CD4-positive, alpha-beta T cell treated with Interleukin-2 at 100 ng/mL for 4 hours (primary cell): Measurements from ENCODE around the gene ANGPTL2.

ENCODE experiments used
- DNase-seq: peaks from one replicate; pipeline ENCODE4 v3.0.0-alpha.2; 2020; ENCODE audit warnings: low spot score

ANGPTL2 gene

DNA sequence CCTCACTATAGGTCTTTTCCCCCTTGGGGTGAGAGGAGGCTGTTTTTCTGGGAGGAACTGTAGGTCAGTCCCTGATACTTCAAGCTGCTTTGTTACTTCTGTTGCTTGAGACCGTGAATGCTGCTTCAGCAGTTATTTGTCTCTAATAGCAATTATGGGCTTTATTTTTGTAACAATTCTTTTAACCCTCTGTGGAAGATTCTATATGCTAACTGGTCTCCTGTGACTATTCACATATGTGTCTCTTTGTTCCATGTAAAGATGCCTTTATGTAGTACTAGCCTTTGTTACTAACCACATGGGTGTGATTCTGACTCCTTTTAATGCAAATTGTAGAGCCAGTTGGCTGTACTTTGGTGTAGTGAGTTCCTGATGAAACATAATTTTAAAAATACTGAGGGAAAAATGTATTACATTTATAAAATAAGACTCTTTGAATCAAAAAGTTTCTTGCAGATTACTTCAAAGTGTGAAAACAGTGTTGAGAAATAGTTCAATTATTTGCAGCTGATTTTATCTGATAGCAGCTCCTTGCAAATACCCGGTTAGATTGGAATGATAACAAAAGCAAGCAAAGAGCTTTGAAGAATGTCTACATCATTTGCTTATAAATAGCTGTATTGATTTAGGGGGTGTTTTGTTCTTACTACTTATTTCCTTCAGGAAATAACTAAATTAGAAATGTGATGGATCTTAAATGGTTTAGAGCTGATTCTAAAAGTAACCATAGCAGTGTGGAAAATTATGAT, 46.6 kb downstream of the ANGPTL2 start:
- DNase-seq = no peak

DNA sequence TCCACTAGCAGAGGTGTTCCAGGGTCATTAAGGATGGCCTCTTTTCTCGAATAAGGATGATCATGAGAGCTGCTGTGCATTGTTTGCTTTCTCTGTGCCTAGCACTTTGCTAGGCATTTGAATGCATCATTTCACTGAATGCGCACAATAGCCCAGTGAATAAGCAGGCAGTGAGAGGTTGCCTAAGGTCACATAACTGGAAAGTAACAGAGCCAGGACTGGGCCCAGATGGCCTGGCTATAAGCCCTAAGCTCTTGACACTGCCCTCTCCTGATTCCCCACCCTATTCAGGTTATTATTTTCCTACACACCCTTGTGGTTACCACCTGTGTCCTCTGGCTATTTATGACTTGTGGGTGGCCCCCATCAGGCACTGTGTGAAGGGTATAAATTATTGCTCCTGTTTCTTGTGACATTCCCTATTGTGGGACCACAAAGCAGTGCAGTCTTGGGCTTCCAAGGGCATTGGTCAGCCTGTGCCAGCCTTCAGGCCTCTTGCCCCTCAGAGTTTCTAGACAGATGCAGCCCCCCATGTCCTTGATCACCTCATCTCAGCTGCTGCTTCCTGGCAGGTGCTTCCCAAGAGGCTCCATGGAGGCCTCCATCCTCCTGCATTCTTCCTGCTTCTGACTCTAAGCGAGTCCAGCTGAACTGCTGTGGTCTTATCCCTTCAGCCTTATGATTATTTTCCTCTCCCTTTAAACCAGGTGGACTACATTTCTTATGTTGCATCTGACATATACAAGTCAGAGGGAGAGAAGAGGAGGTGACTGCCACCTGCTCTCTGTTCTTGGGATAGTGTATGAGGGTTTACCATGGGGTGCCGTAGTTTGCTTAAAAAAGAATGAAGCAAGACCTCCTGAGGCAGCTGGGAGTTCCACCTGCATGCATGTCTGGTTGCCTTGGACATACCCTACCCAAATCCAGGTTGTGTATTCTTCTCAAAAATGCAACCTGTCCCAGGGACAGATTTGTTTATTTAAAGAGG, 47.6 kb downstream of the ANGPTL2 start:
- no peak for DNase-seq

DNA sequence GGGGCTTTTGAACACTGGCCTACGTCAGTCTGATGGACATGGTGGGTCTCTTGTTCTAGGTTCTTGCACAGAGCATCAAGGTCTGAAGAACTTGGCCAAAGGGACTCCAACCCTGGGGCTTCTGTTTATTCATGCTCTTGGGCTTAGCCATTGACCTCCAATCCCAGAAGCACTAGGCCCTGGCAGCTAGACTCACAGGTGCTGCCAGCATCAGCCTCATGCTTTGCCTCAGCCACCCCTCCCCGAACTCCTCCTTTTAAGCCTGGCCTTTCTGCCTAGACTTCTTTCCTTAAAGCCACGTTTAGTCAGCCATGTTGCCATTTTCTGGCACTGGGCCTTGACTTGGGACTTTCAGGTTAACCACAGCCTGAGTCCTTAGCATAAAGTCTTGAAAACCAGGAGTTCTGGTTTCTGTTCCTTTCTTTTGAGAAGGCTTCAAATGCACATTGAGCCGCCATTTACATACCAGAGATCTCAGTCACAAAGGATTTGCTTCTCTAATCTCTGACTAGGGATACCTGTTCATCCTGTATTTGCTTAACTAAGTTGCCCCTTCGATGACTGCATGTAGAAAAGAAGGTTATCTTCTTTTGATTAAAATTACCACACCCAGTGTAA, 54.7 kb downstream of the ANGPTL2 start:
- DNase-seq = no peak

DNA sequence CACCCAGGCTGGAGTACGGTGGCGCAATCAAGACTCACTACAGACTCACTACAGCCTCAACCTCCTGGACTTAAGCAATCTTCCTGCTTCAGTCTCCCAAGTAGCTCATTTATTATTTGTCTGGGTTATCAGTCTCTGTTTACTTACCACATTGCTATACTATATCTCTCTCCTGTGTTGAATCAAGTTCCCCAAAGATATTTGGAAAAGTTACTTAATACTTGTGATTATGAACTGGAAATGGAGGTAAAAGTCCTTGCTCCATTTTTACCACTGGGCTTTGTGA, 55.6 kb downstream of the ANGPTL2 start:
- DNase-seq = no peak

DNA sequence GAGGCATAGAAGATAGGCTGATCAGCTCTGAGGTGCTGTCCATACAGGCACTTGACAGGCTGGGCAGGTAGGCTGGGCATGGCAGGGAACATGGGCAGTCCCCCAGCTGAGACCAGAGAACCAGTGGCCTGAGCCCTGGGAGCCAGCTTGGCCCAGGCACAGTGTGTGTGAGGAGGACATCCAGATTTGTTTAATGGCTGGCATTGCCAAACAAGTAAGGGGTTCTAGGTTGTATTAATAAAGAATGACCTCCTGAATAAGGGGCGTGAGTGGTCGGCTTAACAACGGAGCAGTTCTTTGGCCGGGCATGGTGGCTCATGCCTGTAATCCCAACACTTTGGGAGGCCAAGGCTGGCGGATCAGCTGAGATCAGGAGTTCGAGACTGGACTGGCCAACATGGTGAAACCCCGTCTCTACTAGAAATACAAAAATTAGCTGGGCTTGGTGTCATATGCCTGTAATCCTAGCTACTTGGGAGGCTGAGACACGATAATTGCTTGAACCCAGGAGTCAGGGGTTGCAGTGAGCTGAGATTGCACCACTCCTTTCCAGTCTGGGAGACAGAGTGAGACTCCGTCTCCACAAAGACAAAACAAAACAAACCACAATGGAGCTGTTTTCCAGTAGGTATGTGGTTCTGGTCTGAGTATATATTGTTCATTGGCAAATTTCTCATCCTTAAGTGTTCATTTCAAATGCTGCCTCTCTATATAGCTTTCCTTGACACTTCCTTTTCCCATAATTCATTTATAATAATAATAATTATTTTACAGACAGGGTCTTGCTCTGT, 56.2 kb downstream of the ANGPTL2 start:
- no peak for DNase-seq

DNA sequence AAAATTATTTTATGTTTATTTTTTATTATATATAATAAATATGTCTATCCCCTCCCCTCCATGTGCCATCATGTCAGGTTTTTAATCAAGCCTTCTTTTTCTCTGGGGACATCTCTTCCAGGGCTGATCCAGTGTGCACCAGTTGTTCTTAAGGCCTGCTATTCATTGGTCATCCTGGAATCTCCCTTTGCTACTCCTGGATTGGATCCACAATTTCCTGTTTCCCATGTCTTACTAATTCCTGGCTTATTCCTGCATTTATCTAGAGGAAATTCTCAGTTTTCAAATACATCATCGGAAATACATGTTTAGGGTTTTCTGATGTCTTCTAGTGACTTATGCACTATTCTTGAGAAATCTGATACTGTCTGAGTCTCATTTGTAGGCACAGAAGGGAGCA, 56.8 kb downstream of the ANGPTL2 start:
- no peak for DNase-seq

DNA sequence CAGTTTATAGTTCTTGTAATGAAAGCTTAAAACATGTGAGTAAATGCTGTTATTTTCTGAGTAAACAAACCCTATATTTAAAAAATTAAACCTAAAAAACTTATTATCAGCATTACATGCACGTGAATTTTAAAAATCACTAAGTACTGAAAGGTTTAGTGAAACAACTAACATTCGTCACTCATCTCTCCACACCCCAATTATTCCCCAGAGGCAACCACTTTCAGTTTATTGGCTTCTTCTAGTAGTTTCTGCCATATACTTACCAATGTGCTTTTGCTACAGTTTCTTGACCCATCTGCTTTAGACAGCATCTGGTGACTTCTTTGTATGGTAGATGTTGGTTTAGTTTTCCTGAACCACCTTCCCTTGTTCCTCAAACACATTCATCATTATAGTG, 58.1 kb downstream of the ANGPTL2 start:
- DNase-seq = no peak

DNA sequence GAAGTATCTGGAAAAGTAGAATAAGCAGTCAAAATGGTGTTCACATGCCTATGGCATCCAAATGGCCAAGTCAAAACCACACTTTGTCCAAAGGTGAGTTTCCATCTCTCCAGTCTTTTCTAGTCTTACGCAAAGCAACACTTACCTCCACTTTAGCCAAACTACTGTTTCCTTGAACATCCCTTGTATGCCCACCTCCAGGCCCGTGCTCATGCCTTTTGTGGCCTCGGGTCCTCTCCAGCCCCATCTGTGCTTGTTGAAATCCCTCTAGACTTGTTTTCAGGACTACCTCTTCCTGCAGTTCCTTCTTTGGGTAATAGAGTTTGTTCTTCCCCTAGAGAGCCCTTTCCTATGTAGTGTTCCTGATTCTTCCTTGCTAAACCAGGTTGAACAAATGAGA, 61.0 kb downstream of the ANGPTL2 start:
- DNase-seq = no peak

DNA sequence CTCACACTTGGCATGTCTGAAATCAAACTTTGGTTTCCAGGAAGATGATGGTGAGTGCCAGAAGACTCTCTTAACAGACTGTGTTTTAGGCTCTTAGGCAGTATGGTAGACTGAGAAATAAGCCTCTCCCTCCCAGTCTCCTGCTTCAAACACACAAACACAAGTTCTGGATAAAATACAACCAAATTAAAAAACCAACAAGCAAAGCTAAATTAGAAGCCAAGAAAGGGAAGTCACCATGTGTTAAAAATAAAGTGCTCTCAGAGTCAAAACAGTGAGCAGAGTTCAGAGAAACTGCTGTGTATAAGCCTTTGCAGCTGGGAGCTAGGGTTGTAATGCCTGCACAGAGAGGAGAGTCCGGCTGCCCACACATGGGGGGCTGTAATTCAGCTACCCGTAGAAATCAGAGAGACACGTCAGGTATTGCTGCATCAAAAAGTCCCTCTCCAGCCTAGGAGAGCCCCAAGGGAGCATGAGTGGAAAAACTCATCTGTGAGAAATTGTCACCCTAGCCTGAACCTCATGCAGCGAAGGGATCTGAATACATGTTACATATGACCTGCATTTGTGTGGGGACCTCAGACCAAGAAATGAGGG, 62.6 kb downstream of the ANGPTL2 start:
- DNase-seq = no peak

DNA sequence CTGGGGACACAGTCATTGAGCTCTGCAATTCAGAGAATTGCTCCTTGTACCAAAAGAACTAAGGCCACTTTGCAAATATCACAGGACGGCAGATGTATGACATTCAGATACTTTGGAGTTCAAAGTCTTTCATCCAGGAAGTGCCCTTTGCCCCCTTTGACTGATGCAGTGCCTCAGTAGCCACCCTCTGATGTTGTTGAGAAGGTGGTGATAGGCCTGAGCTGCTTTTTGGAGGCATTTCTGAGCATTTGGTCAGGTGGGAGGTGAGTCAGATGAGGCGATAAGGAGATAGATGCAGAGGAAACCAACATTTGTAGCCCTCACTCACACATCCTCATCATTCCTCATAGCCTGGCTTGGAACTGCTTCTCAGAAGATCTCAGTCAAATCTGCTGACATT, 63.4 kb downstream of the ANGPTL2 start:
- DNase-seq = no peak

DNA sequence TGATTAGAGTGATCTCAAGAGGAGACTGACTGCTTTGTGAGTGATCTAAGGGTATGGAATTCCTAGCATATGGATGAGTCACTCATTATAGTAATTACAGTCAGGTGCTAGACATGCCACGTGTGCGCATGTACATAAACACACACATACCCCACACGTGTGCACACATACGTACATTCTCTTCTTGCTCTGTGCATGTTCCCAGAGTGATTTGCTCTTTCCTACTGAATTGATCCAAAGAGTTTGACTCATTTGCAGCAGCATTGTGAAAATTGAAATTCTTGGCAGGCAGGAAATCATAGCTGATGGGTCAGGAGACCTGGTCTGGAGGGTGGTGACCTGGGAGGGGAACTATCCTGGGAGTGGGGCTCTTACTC, 63.8 kb downstream of the ANGPTL2 start:
- DNase-seq = no peak

DNA sequence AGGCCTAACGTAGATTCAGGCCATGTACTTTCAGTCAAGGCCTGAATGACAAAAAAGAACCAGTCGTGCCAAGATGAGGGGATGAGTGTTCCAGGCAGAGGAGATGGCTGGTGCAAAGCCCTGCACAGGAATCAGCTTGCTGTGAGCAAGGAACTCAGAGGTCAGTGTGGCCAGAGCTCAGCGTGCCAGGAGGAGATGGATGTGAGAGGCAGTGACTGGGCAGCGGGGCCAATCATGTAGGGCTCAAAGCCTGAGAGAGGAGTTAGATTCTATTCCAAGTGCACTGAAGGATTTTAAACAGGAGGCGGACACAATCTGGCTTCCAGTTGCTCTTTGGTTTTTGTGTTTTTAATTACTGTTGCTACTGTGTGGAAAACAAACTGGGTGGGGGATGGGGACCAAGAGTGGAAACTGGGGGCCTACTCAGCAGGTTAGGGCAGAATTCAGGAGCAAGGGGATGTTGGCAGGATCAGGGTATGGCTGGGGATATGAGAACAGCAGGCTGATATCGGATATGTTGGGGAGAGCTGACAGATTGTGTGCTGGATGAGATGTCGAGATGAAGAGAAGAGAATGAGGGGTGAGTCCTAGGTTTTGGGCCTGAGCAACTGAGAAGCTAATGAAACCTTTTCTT, 64.3 kb downstream of the ANGPTL2 start:
- no peak for DNase-seq

DNA sequence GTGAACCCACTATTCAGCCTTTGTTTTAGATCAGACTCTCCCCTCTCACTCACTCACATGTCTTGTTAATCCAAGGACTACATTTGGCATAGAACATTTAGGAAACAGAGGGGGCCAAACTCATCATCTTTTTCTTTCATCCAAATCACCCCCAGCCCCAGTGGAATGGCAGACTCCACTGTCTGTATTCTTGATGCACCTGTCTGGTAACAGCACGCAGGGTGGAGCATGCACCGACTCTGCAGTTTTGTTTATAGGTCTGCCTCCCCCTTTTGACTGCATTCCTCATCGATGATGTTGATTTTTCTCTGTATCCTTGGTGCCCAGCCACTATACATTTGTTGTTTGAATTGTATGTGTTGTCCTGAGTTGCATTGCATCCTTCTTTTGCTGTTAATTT, 66.0 kb downstream of the ANGPTL2 start:
- no peak for DNase-seq

DNA sequence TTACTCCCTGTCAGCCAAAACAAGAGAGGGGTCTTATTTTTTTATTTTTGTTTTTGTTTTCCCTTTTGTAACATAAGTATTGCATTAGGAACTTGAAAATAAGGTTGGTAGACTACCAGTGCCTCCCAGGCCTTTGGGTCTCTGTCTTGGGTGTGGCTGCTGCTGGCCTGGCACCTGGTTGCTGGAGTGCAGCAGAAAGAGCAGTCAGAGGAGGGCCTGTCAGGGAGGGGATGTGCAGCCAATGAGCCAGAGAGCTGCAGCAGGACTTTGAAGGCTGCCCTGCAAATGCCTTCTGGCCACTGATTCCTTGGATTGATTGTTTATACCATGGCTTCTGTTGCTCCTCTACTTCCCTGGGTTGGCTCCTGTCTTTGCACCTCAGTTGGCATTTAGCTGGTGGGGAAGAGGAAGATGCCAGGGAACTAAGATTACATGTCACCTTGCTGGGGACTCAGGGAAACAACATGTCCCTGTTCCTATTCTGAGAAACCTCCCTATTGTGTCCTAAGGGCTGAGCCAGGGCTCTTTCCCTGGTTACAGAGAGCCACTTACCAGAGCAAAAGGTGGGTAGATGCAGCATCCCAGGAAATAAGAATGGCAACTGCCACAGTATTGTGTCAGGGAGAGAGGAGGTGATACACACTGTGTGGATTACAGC, 66.6 kb downstream of the ANGPTL2 start:
- no peak for DNase-seq

DNA sequence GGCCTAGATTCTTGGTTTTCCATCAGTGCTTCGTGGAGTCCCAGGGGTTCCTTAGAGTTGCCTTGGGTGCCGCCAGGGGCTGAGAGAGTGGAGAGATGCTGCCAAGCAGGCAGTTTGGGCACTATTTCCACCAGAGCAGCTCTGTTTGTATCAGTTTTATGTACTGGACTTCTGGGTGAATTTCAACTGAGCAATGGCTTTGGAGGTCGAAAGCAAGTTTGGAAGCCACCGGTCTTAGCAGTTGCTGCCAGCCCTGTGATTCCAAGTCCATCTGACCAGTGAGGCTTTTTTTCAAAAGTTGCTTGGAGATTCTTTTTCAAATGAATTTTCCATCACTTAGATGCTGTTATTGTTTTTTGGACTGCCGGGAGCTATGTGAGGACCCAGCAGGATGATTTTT, 68.5 kb downstream of the ANGPTL2 start:
- DNase-seq = no peak

DNA sequence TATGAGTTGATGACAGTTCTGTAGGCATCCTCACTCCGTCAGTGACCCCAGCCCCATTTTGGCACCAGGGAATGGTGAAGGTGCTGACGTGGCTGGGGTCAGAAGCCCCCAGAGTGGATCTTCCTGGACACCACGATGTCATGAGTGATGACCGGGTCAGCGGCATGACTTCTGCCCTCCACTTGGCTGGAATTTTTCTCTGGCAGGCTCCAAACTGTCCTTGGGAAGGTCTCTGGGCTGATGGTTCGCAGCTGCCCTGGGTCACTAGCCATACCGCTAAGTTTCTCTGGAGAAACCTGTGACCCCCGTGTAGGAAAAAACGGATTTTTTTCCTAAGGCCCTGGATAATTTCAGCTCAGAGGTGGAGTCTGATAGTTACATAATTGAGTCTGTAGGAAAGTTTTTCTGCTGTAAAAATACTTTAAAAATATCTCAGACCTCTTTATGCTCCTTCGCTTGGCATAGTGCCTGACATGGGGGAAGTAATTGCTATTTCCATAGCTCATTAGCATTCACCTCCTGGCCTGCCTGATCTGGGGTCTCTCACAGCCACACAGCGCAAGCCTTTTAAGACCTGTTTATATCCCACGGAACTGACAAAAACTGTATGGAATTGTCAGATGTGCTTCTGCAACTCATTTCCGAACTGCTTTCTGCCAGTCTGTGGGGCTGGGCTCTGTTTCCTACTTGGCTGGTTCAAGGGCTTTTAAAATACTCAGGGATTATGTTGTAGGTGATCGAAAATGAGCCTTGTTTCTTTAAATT, 69.2 kb downstream of the ANGPTL2 start:
- DNase-seq = no peak

DNA sequence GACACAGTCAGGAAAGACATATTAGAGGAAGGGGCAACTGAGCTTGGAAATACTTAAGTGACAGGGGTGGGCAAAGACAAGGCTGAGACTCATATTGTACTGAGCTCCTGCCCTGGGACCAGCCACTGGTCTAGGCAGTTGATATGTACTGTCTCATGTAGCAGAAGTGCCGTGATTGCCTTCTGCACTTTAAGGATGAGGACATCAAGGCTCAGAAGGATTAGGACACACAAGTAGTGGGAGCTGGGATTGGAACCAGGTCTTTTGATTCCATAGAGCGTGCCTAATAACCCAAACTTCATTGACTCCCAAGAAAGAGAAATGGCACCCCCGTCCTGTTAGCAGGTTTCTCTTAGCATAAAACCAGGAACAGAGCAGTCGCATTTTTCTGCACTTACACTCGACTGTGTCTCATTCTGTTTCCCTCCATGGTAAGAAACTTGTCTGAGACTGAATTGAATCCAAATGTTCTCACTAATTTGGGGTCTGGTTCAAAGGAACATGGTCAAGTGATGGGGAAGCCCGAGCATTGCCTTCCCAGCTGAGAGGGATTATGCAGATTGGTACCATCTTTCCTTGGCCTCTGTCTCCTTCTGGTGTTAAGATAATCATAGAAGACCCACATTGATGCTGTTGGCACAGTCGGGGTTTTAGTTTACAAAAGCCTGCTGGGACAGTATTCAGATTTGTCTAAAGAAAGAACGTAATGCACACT, 70.4 kb downstream of the ANGPTL2 start:
- no peak for DNase-seq

DNA sequence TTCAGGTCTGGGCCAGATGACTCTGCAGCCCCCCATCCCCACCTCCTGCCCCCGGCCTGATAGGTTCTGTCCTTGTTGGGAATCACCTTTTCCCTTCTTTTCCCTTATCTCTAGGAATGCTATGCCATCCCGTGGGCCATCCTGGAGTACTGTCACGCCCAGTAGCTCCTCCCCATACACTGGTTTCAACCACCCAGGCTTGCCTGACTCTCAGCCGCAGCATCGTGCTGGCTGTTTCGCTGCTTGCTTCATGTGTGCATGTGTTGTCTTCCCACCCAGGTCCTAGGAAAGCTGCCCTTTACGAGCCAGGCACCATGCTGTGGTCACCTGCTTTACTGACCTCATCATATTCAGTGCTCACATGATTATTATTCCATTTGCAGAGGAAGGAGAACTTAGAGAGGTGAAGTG, 71.8 kb downstream of the ANGPTL2 start:
- DNase-seq = no peak

DNA sequence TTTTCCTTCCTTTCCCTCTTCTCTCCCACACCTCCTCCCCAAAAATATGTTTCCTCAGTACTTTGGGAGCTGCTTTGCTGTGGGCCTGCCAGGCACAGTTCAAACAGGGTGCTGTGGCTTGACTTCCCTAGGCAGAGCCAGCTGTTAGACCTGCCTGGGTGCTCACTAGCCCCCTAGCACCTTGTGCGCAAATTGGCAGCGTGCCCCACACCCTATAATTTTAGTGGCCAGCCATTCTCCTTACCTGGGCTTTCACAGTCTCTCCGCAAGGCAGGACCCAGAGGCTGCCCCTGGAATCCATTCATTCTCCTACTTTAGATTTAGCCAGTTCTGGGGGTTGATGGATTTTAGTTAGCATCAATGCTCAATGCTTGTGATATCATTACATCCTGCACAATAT, 72.3 kb downstream of the ANGPTL2 start:
- DNase-seq = no peak
